GM23338 (cell line): ENCODE measurements around the gene PAQR6. TPM values are rescaled to one million over a fixed set of nuclear protein-coding genes. Genes with fewer than 3 reads are reported as not detected.

Experiments used
- ATAC-seq: fragments of 200-7000 bp; cut with Tn5 transposase; 3 replicates; pipeline ENCODE4 v1.9.1; 2020
- DNase-seq: peaks from one replicate; pipeline ENCODE4 v3.0.0-alpha.2; 2015; ENCODE audit warnings: low spot score
- H2AFZ ChIP-seq: fragments of 200-600 bp; sonication (generic); 2 replicates; pipeline ENCODE4 v1.8.0; 2016; ENCODE audit warnings: antibody characterized with exemption, mild to moderate bottlenecking, moderate library complexity
- H3F3A ChIP-seq: fragments of 200-600 bp; sonication (generic); replicated peaks from 2 replicates; pipeline ENCODE4 v1.8.0; 2017; ENCODE audit warnings: antibody characterized with exemption, mixed run types, low read depth
- H3K27ac ChIP-seq: fragments of 200-600 bp; sonication (generic); 2 replicates; pipeline ENCODE4 v1.6.1; 2016; ENCODE audit warnings: low read depth
- H3K27me3 ChIP-seq: fragments of 200-600 bp; sonication (generic); 2 replicates; pipeline ENCODE4 v1.8.0; 2016; ENCODE audit warnings: mild to moderate bottlenecking, mixed run types, moderate library complexity; ENCODE audit not compliant: insufficient read depth
- H3K36me3 ChIP-seq: fragments of 200-600 bp; sonication (generic); 2 replicates; pipeline ENCODE4 v1.8.0; 2016; ENCODE audit warnings: mild to moderate bottlenecking; ENCODE audit not compliant: insufficient read depth
- H3K4me1 ChIP-seq: fragments of 200-600 bp; sonication (generic); 2 replicates; pipeline ENCODE4 v1.8.0; 2016; ENCODE audit warnings: mild to moderate bottlenecking, moderate library complexity; ENCODE audit not compliant: insufficient read depth
- H3K4me2 ChIP-seq: fragments of 200-600 bp; sonication (generic); 2 replicates; pipeline ENCODE4 v1.7.1; 2017; ENCODE audit warnings: mixed run types
- H3K4me3 ChIP-seq: fragments of 200-600 bp; sonication (generic); 2 replicates; pipeline ENCODE4 v1.6.1; 2016; ENCODE audit warnings: mixed run types
- H3K79me2 ChIP-seq: fragments of 200-600 bp; sonication (generic); replicated peaks from 2 replicates; pipeline ENCODE4 v1.8.0; 2017; ENCODE audit warnings: mild to moderate bottlenecking; ENCODE audit not compliant: insufficient read depth
- H3K9me2 ChIP-seq: fragments of 200-600 bp; sonication (generic); 2 replicates; pipeline ENCODE4 v1.8.0; 2017; ENCODE audit not compliant: insufficient read depth
- H4K20me1 ChIP-seq: fragments of 200-600 bp; sonication (generic); replicated peaks from 2 replicates; pipeline ENCODE4 v1.8.0; 2017; ENCODE audit warnings: mild to moderate bottlenecking; ENCODE audit not compliant: insufficient read depth
- H3K27ac Mint-ChIP-seq: 2 replicates; pipeline ENCODE4 v1.8.0; 2020; ENCODE audit warnings: inconsistent platforms, mild to moderate bottlenecking, moderate library complexity, mixed read lengths
- H3K27me3 Mint-ChIP-seq: 3 replicates; pipeline ENCODE4 v1.8.0; 2022; ENCODE audit warnings: low read depth, mild to moderate bottlenecking, moderate library complexity, mixed read lengths, inconsistent platforms; ENCODE audit not compliant: insufficient read depth, poor library complexity
- H3K36me3 Mint-ChIP-seq: 3 replicates; pipeline ENCODE4 v1.8.0; 2021; ENCODE audit warnings: low read depth, mild to moderate bottlenecking, inconsistent platforms, moderate library complexity, mixed read lengths
- H3K4me1 Mint-ChIP-seq: 3 replicates; pipeline ENCODE4 v1.8.0; 2020; ENCODE audit warnings: mild to moderate bottlenecking, inconsistent platforms, mixed read lengths
- H3K4me3 Mint-ChIP-seq: 3 replicates; pipeline ENCODE4 v1.8.0; 2021; ENCODE audit warnings: moderate library complexity, mild to moderate bottlenecking, inconsistent platforms, mixed read lengths
- H3K9me3 Mint-ChIP-seq: 3 replicates; pipeline ENCODE4 v1.8.0; 2020; ENCODE audit warnings: moderate library complexity, mild to moderate bottlenecking, inconsistent platforms, mixed read lengths
- CREB1 ChIP-seq: fragments of 250-450 bp; sonication (Bioruptor Pico); IDR thresholded peaks from 2 replicates; pipeline ENCODE4 v1.5.0; 2020; ENCODE audit warnings: low read depth, mild to moderate bottlenecking, moderate library complexity
- CTCF ChIP-seq, 2 experiments: fragments of 200-600 bp in 1 of 2; sonication (generic) in 1 of 2; conservative IDR thresholded peaks; 2 replicates each; pipeline versions ENCODE4 v1.5.1 to v1.6.1; 2016 to 2017; ENCODE audit warnings: antibody characterized with exemption in 2 of 2, low read depth in 2 of 2, mild to moderate bottlenecking in 2 of 2, moderate library complexity in 1 of 2
- ETS1 ChIP-seq: IDR thresholded peaks from 2 replicates; pipeline ENCODE4 v1.6.1; 2016; ENCODE audit warnings: antibody characterized with exemption
- EZH2 ChIP-seq: fragments of 200-600 bp; sonication (generic); IDR thresholded peaks from one replicate; pipeline ENCODE4 v1.8.0; 2017; ENCODE audit warnings: antibody characterized with exemption, mild to moderate bottlenecking, low read depth; ENCODE audit not compliant: unreplicated experiment
- EZH2phosphoT487 ChIP-seq: fragments of 200-600 bp; sonication (generic); IDR thresholded peaks from one replicate; pipeline ENCODE4 v1.8.1; 2018; ENCODE audit warnings: antibody characterized with exemption; ENCODE audit not compliant: unreplicated experiment
- JUNB ChIP-seq: IDR thresholded peaks from one replicate; pipeline ENCODE4 v1.6.1; 2016; ENCODE audit warnings: antibody characterized with exemption; ENCODE audit not compliant: unreplicated experiment
- NANOG ChIP-seq: IDR thresholded peaks from 2 replicates; pipeline ENCODE4 v1.6.1; 2016; ENCODE audit warnings: antibody characterized with exemption, borderline replicate concordance
- POLR2AphosphoS5 ChIP-seq: IDR thresholded peaks from 2 replicates; pipeline ENCODE4 v1.6.1; 2016; ENCODE audit warnings: antibody characterized with exemption, low read depth
- REST ChIP-seq: IDR thresholded peaks from one replicate; pipeline ENCODE4 v1.6.1; 2018; ENCODE audit warnings: antibody characterized with exemption; ENCODE audit not compliant: unreplicated experiment
- STAT1 ChIP-seq: IDR thresholded peaks from one replicate; pipeline ENCODE4 v1.6.1; 2016; ENCODE audit warnings: antibody characterized with exemption; ENCODE audit not compliant: unreplicated experiment
- ZNF114 ChIP-seq: fragments of 250-450 bp; sonication (Bioruptor Pico); IDR thresholded peaks from 2 replicates; pipeline ENCODE4 v1.5.0; 2020; ENCODE audit warnings: mild to moderate bottlenecking, moderate library complexity
- ZNF331 ChIP-seq: fragments of 250-450 bp; sonication (Bioruptor Pico); IDR thresholded peaks from 2 replicates; pipeline ENCODE4 v1.5.0; 2020; ENCODE audit warnings: low read depth, mild to moderate bottlenecking, moderate library complexity
- ZNF462 ChIP-seq: fragments of 250-450 bp; sonication (Bioruptor Pico); IDR thresholded peaks from 2 replicates; pipeline ENCODE4 v1.5.0; 2020; ENCODE audit warnings: mild to moderate bottlenecking, moderate library complexity
- polyA plus RNA-seq: library from polyadenylated mRNA; unstranded; fragments of >200 nt; fragmentation: Nextera tagmentation; extraction: Ambion mirVana; gene quantifications from 2 replicates; pipeline ENCODE4 v1.2.1, GENCODE V29; 2016
- total RNA-seq: library from RNA; depleted of rRNA; stranded (reverse); fragments of >200 nt; shearing (Covaris generic); gene quantifications from 2 replicates; pipeline ENCODE4 v1.2.3, GENCODE V29; 2014

PAQR6 gene
- total and polyA plus RNA-seq, 2 experiments from 2014 or later: 2.4 to 4.2 TPM

- H3K36me3 Mint-ChIP-seq: peaks cover 20% of the 10 kb centered on the region
- TF ChIP-seq CREB1 (CRISPR knock-in tag) (no peak), JUNB (no peak), CTCF (conservative IDR thresholded peaks at IDR 0.05; ENCODE audit: low read depth in 2 of 2) (no peak), REST (no peak), EZH2phosphoT487 (no peak), STAT1 (no peak), POLR2AphosphoS5 (no peak), ZNF462 (CRISPR knock-in tag) (no peak), NANOG (no peak), ZNF331 (CRISPR knock-in tag) (no peak), ETS1 (no peak), EZH2 (no peak), ZNF114 (CRISPR knock-in tag) (no peak)
- H3K4me2 ChIP-seq: peak overlapping the region; percentile 91
- H3K4me1 Mint-ChIP-seq: peaks cover 34% of the 10 kb centered on the region
- no peaks in the 10 kb centered on the region for H3K9me2 ChIP-seq
- no peak overlapping the region for H3K27ac Mint-ChIP-seq
- H2AFZ ChIP-seq: peak overlapping the region; percentile 81; the same call in 1 of the 2 replicates
- H4K20me1 ChIP-seq: no peaks in the 10 kb centered on the region
- peaks cover 33% of the 10 kb centered on the region for H3K4me1 ChIP-seq
- peak; percentile 0; the same call in 2 of the 3 replicates for ATAC-seq
- no peaks in the 10 kb centered on the region for H3K36me3 ChIP-seq
- H3K27me3 ChIP-seq: no peaks in the 10 kb centered on the region
- peak overlapping the region; percentile 64 for H3K4me3 ChIP-seq
- peaks cover 13% of the 10 kb centered on the region for H3F3A ChIP-seq
- peak; percentile 38 for DNase-seq
- H3K9me3 Mint-ChIP-seq: no peaks in the 10 kb centered on the region
- no peaks in the 10 kb centered on the region for H3K79me2 ChIP-seq
- H3K27ac ChIP-seq: no peak overlapping the region
- peak overlapping the region; percentile 62 for H3K4me3 Mint-ChIP-seq
- H3K27me3 Mint-ChIP-seq: peaks cover 16% of the 10 kb centered on the region
These were observed 1.5 kb downstream of the PAQR6 start for GRCh38 chr1:156246241-156246780.
